Prostate gland (tissue), 2 donors: Measurements from ENCODE around the gene PLCB4.

ENCODE experiments used
- POLR2A ChIP-seq: fragments of 450-650 bp; IDR thresholded peaks from one replicate; pipeline ENCODE4 v1.6.1; 2016; ENCODE audit warnings: antibody characterized with exemption, mild to moderate bottlenecking
- TF ChIP-seq, protein P1 (sequence below), 4 experiments: fragments of 200-600 bp in 2 of 4; fragments of 450-650 bp in 2 of 4; sonication (generic) in 2 of 4; IDR thresholded peaks; 1 replicate in 3 of 4; 2 replicates in 1 of 4; pipeline ENCODE4 v1.5.1; 2016 to 2019; ENCODE audit warnings: antibody characterized with exemption in 4 of 4, mild to moderate bottlenecking in 2 of 4, moderate library complexity in 2 of 4

GRCh38 chr20:9348316-9348715, 279.4 kb downstream of the PLCB4 start:
- no peak for TF ChIP-seq POLR2A
- TF ChIP-seq, protein P1, sequence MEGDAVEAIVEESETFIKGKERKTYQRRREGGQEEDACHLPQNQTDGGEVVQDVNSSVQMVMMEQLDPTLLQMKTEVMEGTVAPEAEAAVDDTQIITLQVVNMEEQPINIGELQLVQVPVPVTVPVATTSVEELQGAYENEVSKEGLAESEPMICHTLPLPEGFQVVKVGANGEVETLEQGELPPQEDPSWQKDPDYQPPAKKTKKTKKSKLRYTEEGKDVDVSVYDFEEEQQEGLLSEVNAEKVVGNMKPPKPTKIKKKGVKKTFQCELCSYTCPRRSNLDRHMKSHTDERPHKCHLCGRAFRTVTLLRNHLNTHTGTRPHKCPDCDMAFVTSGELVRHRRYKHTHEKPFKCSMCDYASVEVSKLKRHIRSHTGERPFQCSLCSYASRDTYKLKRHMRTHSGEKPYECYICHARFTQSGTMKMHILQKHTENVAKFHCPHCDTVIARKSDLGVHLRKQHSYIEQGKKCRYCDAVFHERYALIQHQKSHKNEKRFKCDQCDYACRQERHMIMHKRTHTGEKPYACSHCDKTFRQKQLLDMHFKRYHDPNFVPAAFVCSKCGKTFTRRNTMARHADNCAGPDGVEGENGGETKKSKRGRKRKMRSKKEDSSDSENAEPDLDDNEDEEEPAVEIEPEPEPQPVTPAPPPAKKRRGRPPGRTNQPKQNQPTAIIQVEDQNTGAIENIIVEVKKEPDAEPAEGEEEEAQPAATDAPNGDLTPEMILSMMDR (IDR thresholded peaks at IDR 0.05), result no peak
